ENCODE data around the gene MAPK10. TPM values are rescaled to one million over a fixed set of nuclear protein-coding genes. Genes with fewer than 3 reads are reported as not detected.
"Not testable (repeated sequence)": the region's sequence is repeated elsewhere in the genome, so short reads cannot be mapped to it uniquely, and the experiment has no call there.

The MAPK10 gene
- total RNA-seq, 6 donors from 2014 or later: 11.1 to 89.1 (median 29.5) TPM

DNA sequence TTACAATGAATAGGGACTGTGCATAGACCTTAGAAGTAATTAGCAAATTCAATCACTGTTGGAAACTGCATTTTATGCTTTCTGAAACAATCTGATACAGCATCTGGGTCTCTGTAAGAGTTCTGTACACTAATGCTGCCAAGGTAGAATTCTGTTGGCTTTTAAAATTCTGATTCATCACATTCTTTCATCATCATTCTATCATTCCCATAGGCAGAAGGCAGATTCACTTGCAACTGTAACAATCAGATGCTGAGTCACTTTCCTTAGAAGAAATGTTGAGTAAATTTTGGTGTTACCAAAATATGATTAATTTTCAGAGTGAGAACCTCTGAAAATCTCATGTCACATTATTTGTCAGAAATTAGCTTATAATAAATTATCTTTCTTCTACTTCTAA lies 267.2 kb downstream of the MAPK10 start:
- H3K36me3 ChIP-seq: no peaks in the 10 kb centered on the region
- no peaks in the 10 kb centered on the region for H3K27me3 ChIP-seq
- H3K4me1 ChIP-seq: no peaks in the 10 kb centered on the region
- H3K4me3 ChIP-seq: no peak overlapping the region
- DNase-seq (no peak), ATAC-seq (ENCODE audit: low FRiP score in 2 of 2) (no peak)
- no peak overlapping the region for H3K27ac ChIP-seq
- TF ChIP-seq, protein P1, sequence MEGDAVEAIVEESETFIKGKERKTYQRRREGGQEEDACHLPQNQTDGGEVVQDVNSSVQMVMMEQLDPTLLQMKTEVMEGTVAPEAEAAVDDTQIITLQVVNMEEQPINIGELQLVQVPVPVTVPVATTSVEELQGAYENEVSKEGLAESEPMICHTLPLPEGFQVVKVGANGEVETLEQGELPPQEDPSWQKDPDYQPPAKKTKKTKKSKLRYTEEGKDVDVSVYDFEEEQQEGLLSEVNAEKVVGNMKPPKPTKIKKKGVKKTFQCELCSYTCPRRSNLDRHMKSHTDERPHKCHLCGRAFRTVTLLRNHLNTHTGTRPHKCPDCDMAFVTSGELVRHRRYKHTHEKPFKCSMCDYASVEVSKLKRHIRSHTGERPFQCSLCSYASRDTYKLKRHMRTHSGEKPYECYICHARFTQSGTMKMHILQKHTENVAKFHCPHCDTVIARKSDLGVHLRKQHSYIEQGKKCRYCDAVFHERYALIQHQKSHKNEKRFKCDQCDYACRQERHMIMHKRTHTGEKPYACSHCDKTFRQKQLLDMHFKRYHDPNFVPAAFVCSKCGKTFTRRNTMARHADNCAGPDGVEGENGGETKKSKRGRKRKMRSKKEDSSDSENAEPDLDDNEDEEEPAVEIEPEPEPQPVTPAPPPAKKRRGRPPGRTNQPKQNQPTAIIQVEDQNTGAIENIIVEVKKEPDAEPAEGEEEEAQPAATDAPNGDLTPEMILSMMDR (IDR thresholded peaks at IDR 0.05): no peak
- TF ChIP-seq POLR2AphosphoS5 (IDR thresholded peaks at IDR 0.05) (no peak), EP300 (IDR thresholded peaks at IDR 0.05) (no peak), POLR2A (IDR thresholded peaks at IDR 0.05) (no peak)
- H3K9me3 ChIP-seq: no peaks in the 10 kb centered on the region

DNA sequence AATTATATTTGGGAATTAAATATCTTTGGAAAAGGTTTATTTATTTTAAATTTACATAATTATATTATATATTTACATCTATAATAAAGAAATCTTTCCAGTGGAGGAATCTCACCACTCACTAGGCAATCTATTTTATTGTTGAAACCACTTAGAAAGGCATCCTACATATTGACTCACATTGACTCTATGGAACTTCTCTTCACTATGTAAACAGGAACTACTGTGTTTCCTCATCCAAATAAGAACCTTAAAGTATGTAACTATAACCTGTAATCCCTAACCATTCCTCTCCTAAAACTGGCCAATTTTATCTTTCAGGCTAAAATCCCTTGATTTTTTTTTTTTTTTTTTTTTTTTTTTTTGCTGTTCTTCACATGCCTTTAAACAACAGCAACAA lies 268.7 kb downstream of the MAPK10 start:
- no peaks in the 10 kb centered on the region for H3K9me3 ChIP-seq
- no peaks in the 10 kb centered on the region for H3K4me1 ChIP-seq
- DNase-seq (no peak), ATAC-seq (ENCODE audit: low FRiP score in 2 of 2) (no peak)
- H3K27me3 ChIP-seq: no peaks in the 10 kb centered on the region
- H3K36me3 ChIP-seq: no peaks in the 10 kb centered on the region
- no peak overlapping the region for H3K4me3 ChIP-seq
- no peak overlapping the region for H3K27ac ChIP-seq
- TF ChIP-seq EP300 (IDR thresholded peaks at IDR 0.05) (no peak), POLR2A (IDR thresholded peaks at IDR 0.05) (no peak), POLR2AphosphoS5 (IDR thresholded peaks at IDR 0.05) (no peak)
- TF ChIP-seq, protein P1 (IDR thresholded peaks at IDR 0.05): no peak

DNA sequence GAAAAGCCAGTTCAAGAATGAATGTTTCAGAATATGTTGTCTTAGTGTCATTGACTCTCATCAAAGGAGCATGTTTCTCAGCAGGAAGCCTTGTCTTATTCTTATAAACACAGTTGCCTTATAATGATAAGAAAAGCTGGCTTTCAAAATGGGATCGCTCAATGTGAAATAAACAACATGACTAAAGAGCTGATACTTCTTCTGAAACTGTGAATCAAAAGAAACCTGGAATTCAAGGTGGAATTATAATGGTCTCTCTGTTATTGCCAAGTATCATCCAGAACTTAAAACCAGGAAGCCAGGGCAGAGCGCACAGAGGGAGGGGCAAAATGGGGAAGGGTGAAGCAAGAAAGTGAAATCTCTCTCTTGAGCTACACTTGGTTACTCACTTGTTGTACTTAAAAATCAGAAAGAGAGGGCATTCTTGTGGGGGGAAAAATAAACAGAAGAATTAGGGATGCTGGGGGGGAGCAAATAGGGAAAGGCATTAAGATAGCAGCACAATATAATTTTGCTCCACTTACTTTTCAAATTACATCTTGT lies 270.0 kb downstream of the MAPK10 start:
- H3K27me3 ChIP-seq: no peaks in the 10 kb centered on the region
- no peak overlapping the region for H3K27ac ChIP-seq
- no peaks in the 10 kb centered on the region for H3K36me3 ChIP-seq
- DNase-seq (no peak), ATAC-seq (ENCODE audit: low FRiP score in 2 of 2) (no peak)
- H3K4me1 ChIP-seq: no peaks in the 10 kb centered on the region
- no peaks in the 10 kb centered on the region for H3K9me3 ChIP-seq
- WGBS, 2 donors: 45 to 52% methylated on average over 2 of the region's 2 CpGs
- TF ChIP-seq EP300 (IDR thresholded peaks at IDR 0.05): no peak
- TF ChIP-seq POLR2AphosphoS5 (IDR thresholded peaks at IDR 0.05): no peak
- no peak for TF ChIP-seq POLR2A (IDR thresholded peaks at IDR 0.05)
- TF ChIP-seq, protein P1 (IDR thresholded peaks at IDR 0.05): no peak
- H3K4me3 ChIP-seq: peak overlapping the region in 1 of 4 donors; percentile 15

DNA sequence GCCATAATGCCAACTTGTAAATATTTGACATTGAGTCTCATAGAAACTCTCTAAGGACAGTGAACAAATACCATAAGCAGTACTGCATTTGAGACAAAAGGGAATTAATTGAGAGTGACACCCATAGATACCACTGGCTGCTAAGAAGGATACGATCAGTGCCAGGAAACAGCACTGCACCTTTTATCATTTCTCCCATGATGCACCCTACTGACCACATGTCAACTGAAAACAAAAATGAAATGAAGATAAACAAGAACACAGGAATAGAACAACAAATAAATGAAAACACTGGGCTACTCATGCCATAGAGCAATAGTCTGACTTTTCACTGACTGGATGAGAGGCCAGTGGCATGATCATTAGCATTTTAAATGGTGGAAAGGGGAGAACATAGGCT lies 270.8 kb downstream of the MAPK10 start:
- no peak overlapping the region for H3K4me3 ChIP-seq
- no peak for ATAC-seq (ENCODE audit: low FRiP score in 2 of 2)
- TF ChIP-seq POLR2A (IDR thresholded peaks at IDR 0.05): no peak
- TF ChIP-seq, protein P1 (IDR thresholded peaks at IDR 0.05): no peak
- TF ChIP-seq POLR2AphosphoS5 (IDR thresholded peaks at IDR 0.05): no peak
- no peak for TF ChIP-seq EP300 (IDR thresholded peaks at IDR 0.05)
- H3K9me3 ChIP-seq: no peaks in the 10 kb centered on the region
- no peak for DNase-seq
- no peaks in the 10 kb centered on the region for H3K36me3 ChIP-seq
- 72 to 86% methylated on average over 1 of the region's 1 CpG for WGBS, 2 donors
- no peak overlapping the region for H3K27ac ChIP-seq
- H3K27me3 ChIP-seq: no peaks in the 10 kb centered on the region
- no peaks in the 10 kb centered on the region for H3K4me1 ChIP-seq

DNA sequence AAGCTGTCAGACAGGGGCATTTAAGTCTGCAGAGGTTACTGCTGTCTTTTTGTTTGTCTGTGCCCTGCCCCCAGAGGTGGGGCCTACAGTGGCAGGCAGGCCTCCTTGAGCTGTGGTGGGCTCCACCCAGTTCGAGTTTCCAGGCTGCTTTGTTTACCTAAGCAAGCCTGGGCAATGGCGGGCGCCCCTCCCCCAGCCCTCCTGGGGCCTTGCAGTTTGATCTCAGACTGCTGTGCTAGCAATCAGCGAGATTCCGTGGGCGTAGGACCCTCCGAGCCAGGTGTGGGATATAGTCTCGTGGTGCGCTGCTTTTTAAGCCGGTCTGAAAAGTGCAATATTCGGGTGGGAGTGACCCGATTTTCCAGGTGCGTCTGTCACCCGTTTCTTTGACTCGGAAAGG lies 284.1 kb downstream of the MAPK10 start:
- WGBS, 2 donors: 90 to 100% methylated on average over 3 to 15 of the region's 15 CpGs
- not testable (repeated sequence) for H3K27me3 ChIP-seq; H3K4me1 ChIP-seq; H3K9me3 ChIP-seq; H3K36me3 ChIP-seq; H3K27ac ChIP-seq; H3K4me3 ChIP-seq; ATAC-seq (ENCODE audit: low FRiP score in 2 of 2)
- peak in 1 of 2 donors; percentile 55 for DNase-seq
